NCI-H2107 treated with DMSO at 0.1 percent for 48 hours (cell line): ENCODE measurements around the gene RNF123.

Experiments
- DNase-seq: peaks from one replicate; lab custom pipeline; 2025; ENCODE audit not compliant: unreplicated experiment; lab: John Stamatoyannopoulos, UW

Gene RNF123

DNA sequence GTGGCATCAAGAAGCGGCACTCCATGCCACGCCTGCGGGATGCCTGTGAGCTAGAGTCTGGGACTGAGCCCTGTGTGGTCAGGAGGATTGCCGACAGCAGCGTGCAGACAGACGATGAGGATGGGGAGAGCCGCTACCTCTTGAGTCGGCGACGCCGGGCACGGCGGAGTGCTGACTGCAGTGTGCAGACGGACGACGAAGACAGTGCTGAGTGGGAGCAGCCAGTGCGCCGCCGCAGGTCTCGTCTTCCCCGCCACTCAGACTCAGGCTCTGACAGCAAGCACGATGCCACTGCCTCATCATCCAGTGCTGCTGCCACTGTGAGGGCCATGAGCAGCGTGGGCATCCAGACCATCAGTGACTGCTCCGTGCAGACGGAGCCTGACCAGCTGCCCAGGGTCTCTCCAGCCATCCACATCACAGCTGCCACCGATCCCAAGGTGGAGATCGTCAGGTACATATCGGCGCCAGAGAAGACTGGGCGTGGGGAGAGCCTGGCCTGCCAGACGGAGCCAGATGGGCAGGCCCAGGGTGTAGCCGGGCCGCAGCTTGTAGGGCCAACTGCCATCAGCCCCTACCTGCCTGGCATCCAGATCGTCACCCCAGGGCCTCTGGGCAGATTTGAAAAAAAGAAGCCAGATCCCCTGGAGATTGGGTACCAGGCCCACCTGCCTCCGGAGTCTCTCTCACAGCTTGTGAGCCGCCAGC, 32.0 kb upstream of the RNF123 start:
- DNase-seq: no peak

DNA sequence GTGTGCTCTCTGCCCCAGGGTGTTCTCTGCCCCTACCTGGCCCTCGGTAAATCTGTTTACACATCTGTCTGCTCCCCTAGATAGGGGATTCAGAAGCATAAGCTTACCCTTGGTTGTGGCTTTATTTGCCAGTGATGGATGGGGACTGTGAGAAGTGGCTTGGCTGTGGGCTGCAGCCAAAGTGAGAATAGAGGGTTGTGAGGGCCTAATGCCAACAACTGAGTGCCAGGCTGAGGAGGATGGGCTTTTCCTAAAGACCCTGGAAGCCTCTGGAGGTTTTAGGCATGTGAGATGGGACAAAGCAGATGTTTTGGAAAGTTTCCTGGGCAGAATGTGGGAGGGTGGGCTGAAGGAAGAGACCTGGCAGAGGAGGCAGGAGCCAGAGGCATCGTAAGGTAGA, 30.6 kb upstream of the RNF123 start:
- no peak for DNase-seq

DNA sequence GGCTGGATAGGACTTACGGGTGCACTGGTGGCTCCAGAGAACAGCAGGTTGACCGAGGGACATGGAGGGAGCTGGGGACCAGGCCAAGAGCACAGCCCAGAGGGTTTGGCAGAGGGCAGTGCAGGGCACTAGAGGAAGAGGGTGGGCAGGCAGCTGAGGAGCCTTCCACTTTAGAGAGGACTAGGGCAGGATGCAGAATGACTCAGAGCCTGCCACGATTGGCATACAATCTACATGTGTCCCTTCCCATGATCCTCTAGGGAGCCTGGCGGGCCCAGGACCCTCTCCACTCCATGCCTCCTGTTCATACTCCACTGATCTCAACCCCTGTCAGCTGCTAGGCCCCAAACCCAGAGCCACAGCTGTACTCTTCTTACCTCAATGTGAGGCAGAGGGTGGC, 29.6 kb upstream of the RNF123 start:
- DNase-seq: no peak

DNA sequence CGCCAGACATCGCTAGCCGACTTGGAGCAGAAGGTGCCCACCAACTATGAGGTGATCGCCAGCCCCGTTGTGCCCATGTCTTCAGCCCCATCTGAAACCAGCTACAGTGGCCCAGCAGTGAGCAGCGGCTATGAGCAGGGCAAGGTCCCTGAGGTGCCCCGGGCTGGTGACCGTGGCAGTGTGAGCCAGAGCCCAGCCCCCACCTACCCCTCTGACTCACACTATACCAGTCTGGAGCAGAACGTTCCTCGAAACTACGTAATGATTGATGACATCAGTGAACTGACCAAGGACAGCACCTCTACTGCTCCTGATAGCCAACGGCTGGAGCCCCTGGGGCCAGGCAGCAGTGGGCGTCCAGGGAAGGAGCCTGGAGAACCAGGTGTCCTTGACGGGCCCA, 28.1 kb upstream of the RNF123 start:
- no peak for DNase-seq

DNA sequence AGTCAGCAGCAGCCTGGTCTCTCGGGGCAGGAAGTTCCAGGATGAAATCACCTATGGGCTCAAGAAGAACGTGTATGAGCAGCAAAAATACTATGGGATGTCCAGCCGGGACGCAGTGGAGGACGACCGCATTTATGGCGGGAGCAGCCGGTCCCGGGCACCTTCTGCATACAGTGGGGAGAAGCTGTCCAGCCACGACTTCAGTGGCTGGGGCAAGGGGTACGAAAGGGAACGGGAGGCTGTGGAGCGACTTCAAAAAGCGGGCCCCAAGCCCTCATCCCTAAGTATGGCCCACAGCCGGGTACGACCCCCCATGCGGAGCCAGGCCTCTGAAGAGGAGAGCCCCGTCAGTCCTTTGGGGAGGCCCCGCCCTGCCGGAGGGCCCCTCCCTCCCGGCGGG, 27.3 kb upstream of the RNF123 start:
- no peak for DNase-seq

DNA sequence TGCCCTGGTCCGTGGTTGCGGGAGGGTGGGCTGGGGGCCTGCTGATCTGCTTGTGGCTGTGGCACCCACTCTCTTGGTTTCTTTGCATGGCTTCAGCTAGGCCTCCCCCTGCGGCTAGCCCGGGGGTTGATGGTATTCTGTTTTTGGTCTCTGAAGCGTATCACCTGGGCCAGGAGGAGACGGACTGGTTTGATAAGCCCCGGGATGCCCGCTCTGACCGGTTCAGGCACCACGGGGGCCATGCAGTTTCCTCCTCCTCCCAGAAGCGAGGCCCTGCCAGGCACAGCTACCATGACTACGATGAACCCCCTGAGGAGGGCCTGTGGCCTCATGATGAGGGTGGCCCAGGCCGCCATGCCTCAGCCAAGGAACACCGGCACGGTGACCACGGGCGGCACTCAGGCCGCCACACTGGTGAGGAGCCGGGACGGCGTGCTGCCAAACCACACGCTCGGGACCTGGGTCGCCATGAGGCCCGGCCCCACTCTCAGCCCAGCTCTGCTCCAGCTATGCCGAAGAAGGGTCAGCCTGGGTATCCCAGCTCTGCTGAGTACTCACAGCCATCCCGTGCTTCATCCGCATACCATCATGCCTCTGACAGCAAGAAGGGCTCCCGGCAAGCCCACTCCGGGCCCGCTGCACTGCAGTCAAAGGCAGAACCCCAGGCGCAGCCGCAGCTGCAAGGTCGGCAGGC, 26.5 kb upstream of the RNF123 start:
- no peak for DNase-seq

DNA sequence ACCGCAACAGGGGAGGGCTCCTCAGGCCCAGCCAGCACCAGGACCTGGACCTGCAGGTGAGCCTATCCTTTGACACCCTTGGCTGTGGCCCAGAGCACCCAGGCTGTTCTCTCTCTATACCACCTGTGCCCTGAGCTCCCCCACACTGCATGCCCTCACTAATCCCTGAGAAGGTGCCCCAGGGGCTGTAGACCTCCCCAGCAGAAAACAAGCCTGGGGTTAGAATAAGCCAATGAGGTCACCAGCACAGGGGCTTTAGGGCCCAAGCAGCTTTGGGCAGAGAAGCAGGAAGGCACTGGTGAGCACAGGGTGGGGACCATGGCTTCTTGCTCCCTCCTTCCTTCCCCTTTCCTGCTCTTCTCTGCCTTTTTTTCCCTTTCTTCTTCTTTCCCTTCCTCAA, 25.5 kb upstream of the RNF123 start:
- DNase-seq: no peak

DNA sequence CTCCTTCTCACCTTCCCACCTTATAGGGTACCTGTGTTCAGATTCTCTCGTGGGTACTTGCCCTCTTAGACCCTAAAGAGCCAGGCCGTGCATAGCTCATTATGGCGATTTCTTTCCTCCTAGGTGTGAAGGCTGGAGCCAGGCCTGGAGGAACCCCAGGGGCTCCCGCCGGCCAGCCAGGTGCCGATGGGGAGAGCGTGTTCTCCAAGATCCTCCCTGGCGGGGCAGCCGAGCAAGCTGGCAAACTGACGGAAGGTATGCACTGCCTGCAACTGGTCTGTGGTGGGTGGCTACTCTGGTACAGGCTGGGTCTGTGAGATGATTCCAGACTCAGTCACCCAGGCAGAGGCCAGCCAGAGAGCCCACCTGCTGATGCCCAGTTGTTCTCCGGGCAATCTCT, 25.1 kb upstream of the RNF123 start:
- no peak for DNase-seq

DNA sequence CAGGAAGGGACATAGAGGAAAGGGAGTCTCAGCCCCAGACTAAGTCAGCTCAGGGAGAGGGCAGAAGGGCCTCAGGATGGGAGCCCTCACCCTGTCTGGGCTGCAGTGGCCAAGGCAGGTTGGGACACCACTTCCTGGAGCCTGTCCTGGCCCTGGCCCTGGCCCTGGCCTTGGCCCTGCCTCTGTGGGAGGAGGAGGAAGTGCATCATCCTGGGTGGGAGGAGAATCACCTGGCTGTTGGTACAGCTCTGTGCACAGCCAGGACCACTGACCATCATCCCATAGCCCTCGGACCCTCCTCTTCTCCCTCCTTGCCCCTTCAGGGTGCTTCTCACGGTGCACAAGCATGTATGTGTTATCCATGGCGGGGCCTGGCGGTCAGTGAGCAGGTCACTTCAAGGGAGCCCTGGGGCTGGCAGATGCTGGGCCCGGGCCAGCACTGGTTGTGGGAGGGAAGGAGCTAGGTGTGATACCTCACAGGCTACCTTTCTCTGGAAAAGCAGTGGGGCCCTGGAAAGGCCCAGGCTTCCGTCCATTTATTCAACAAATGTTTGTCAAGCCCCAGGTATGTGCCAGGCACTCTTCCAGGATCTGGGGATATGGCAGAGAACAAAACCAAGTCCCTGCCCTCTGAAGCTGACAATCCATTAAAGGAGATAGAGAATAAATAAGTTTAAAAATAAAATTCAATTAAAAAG, 23.4 kb upstream of the RNF123 start:
- DNase-seq: no peak

DNA sequence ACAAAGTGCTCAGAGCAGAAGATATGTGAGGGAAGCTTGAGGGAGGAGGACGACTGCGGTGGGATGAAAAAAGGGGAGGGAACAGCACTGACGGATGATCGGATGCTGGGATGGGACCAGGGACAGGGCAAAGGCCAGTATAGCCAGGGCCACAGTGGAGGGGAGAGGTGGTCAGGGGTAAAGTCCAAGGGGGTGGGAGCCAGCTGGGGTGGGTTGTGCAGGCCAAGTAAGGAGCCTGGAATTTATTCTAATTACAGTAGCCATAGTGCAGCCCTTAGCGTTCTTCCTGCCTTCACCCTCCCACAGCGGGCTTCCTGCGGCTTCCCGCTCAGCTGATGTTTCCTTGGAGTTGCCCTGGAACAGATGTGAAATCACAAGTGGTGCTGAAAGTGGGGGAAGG, 22.8 kb upstream of the RNF123 start:
- no peak for DNase-seq

DNA sequence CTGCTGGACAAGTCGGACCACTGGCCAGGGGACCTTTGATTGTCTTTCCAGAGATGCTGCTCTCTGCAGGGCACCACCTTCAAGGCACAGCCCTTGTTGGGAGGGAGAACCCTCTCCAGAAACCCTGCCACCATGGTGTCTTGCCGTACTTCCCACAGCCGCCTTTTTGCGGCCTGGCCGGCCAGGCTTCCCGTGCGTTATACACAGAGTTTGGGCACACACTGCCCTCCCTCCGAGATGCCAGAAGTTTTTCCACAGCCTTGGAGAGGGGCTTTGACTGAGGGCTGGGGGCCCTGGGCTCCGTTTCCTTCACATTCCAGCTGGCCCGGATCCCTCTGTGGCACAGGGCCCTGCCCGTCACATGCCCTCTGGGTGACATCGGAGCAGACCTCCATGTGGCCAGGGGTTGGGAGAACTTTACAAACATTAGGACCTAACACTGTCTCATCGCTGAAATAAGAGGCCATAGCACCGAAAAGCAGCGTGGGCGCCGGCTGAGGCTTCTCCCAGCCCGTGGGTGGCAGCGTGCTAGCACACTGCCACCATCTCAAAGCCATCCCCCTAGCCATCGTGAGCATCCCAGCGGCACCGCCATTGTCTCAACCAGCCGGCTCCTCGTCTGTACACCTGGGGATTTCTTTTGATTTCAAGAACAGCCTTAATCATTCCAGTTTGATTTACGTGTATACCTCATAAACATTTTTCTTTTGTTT, 21.5 kb upstream of the RNF123 start:
- no peak for DNase-seq

DNA sequence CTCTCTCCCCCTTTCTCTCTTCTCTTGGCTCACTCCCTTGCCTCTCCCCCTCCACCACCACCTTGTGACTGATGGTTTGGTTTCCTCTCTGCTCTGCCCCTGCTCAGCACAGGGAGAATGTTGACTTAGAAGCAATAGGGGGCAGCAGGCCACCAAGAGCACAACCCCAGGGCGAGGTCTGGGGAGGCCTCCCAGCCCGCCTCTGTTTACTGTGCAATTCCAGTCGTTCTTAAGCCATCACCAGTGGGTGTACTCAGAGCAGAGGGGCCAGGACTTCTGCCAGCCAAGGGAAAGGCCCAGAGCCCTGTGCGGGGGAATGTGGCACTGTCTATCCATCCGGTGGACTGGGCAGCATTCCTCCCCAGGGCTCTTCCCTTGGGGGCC, 21.0 kb upstream of the RNF123 start:
- no peak for DNase-seq

DNA sequence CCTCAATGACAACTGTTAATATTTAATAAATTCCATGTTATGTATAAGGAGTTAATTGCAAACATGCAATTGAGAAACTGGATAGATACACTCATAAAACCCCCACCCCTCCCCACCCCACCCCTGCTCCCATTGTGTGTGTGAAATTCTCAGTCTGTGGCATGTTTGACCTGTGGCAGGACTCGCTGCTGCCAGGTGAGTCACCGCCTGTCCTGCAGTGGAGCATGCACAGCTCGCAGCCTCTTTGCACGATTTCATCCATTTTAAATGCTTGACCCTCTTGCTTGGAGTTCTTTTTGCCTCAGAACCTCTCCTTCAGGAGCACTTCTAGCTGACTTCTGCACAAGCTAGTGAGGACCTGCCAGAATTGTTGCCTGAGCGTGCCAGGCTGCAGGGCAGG, 20.5 kb upstream of the RNF123 start:
- no peak for DNase-seq

DNA sequence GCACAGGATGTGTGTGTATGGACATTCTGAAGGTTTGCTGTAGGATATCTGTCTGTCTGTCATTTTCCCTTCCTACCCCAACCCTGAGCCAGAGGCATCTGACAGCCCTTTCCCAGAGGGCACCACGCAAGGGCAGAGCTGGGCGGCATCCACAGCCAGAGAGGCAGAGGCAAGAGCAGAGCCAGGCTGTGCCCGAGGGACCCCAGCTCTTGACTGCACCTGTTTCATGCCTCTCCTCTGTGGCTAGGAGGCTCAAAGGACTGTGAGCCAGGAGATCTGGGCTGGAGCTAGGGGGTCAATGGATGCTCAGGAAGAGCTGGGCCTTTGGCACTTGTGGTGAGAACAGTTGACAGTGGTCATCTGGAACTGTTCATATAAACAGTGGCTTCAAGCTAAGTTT, 20.0 kb upstream of the RNF123 start:
- no peak for DNase-seq

DNA sequence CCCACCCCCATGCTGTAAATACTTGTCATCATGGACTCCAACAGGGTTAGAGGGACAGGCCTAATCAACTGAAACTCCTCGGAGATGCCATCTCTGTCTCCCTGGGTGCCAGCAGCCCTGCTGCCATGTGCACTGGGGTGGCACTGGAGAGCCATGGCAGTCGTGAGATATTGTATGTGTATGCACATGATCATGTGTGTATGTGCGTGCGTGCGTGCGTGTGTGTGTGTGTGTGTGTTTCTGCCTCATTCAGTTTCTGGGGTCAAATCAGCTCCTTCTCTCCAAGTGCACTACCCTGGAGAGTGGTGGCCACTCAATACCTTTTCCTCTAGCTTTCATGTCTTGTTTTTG, 18.4 kb upstream of the RNF123 start:
- no peak for DNase-seq

DNA sequence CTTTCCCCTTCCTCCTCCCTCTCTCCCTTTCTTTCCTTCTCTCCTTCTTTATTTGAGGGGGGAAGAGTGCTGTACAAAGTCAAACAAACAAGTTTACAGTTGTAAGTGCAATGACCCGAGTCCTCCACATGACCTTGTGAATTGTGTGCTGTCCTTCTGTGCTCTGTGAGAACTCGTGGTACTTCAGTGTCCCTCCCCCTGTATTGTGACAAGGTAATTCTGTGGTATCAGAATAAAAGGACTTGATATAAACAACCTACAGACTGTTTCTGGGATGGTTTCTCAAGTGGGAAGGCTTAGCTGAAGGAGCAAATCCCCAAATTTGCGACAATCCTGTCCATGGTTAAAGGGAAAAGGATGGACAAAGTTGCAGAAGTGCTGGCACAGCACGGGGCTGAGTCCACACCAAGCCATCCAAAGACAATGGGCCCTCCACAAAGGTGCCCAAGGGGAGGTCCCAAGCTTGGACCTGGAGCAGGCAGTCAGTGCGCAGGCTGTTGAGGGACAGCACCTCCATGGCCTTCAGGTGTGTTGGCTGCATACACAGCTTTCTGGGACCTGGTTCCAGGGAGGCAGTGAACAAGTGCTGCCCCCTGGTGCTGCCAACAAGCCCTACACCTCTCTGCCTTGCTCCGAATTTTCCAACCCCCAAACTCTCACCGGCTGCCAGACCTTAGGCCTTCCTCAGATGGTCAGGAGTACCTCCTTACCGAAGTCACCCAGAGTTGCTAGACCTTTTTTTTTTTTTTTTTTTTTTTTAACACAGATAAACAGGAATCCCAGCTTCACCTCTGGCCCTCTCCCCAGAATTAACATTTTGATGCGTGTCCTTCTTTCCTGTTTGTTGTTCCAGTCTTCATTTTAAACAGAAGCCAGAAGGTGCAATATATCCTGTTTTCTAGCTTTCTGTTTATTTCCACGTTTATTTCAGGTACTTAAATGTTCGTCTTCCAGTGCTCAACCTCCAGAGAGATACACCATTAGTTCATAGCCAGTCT, 17.8 kb upstream of the RNF123 start:
- DNase-seq: no peak

DNA sequence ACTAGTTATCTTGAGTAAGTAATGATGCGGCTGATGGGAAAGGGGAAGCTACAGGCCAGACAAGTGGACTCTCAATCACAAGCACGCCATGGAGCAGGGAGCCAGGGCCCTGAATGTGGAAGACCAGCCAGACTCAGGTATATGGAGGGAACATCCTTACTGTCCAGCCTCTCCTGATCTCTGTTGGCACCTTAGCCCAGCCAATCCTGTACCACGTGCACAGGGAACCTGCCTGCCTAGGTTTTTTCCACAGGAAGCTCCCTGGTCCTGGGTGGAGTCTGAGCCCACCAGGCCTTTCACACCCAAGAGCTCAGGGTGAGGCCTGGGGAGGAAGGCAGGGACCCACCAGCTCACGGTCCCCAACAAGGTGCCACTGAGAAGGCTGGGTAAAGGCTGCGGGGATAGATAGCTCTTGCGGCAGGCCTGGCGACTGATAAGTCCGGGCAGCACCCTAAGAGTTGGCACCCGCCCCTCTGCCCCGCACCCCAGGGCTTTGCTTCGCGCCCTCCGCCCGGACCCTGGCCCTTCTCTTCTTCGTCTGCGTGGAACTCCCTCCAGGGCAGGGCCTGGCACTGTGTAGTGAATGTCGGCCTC, 16.1 kb upstream of the RNF123 start:
- DNase-seq: no peak

DNA sequence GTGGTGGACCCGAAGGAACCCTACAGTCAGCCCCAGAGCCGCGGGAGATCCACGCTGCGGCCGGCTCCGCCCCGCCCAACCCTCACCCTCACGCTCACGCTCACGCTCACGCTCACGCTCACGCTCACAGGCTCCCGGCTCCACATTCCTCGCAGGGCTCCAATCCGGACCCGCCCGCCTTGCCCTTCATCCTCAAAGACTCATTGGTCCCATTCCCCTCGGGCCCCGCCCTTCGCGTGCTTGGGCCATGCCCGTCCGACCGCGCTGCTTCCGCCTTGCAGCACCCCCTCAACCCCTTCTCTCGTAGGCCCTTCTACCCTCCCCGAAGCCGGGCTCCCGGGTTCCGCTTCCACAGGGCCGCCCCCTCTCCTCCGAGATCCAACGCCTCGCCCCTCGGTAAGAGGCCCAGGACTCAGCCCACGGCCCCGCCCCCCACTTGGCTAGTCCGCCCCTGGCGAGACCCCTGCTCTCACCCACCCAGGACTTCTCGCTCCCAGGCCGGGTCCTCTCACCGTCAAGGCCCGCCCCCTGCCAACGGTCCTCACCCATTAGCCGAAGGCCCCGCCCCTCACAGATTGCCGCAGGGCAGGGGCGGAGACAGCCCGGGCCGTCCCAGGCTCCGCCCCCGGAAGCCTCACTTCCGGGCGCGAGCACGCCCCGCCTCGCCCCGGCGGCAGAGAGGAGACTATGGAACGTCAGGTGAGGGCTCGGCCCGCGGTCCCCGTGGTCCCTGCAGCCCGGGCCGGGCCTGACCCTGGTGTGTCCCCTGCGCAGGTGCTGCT, 15.5 kb upstream of the RNF123 start, which contains the start of gene APEH:
Gene APEH, plus strand, starts transcription at position 637 of the 782 bp plus-strand sequence. Its CDS starts 51 bp downstream, at position 688.
- DNase-seq: no peak

DNA sequence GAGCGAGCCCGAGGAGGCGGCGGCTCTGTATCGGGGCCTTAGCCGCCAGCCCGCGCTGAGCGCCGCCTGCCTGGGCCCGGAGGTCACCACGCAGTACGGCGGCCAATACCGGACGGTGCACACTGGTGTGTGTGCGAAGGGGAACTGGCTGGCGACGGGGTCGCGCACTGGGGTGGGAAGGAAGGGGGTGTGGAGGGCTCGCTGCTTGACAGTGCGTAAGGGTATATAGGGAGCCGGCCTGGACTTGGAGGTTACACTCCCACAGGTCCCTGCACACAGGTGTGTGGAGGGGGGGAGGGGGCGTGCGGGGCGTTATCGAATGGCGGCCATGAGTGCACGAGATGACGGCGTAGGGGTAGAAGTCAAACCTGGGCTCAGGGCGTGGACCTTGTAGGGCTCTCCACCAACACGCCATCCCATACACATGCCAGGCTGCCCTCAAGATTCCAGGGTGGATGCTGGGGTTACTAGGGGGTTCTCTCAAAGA, 14.8 kb upstream of the RNF123 start:
- no peak for DNase-seq
